Upper lobe of left lung (tissue), 6 donors: ENCODE results near the gene INTS11. TPM values are rescaled to one million over a fixed set of nuclear protein-coding genes. Genes with fewer than 3 reads are reported as not detected.

Experiments
- ATAC-seq, 2 donors: fragments of 200-7000 bp; cut with Tn5 transposase; one replicate each; pipeline ENCODE4 v1.9.1; 2022; ENCODE audit warnings: mild to moderate bottlenecking in 2 of 2, moderate library complexity in 2 of 2; ENCODE audit not compliant: low FRiP score in 2 of 2
- DNase-seq, 2 donors: peaks; one replicate each; pipeline ENCODE4 v3.0.0-alpha.2; 2019 to 2020
- H3K27ac ChIP-seq, 4 donors: fragments of 200-600 bp; sonication (generic); one replicate each; pipeline ENCODE4 v1.5.1; 2016 to 2019
- H3K27me3 ChIP-seq, 4 donors: fragments of 200-600 bp; sonication (generic); one replicate each; pipeline ENCODE4 v1.5.1; 2017 to 2019
- H3K36me3 ChIP-seq, 4 donors: fragments of 200-600 bp; sonication (generic); one replicate each; pipeline ENCODE4 v1.5.1; 2016 to 2019
- H3K4me1 ChIP-seq, 4 donors: fragments of 200-600 bp; sonication (generic); one replicate each; pipeline ENCODE4 v1.5.1; 2018 to 2019
- H3K4me3 ChIP-seq, 4 donors: fragments of 200-600 bp; sonication (generic); one replicate each; pipeline ENCODE4 v1.5.1; 2017 to 2019; ENCODE audit warnings: mild to moderate bottlenecking in 2 of 4, moderate library complexity in 1 of 4
- H3K9me3 ChIP-seq, 4 donors: fragments of 200-600 bp; sonication (generic); one replicate each; pipeline ENCODE4 v1.5.1; 2018 to 2019
- EP300 ChIP-seq, 4 donors: sonication (generic); formaldehyde crosslinking; IDR thresholded peaks; one replicate each; pipeline ENCODE4 v1.5.1; 2017; ENCODE audit warnings: antibody characterized with exemption in 4 of 4, control low read depth in 2 of 4
- POLR2A ChIP-seq, 4 donors: fragments of 450-650 bp; IDR thresholded peaks; one replicate each; pipeline ENCODE4 v1.5.1; 2016 to 2017; ENCODE audit warnings: antibody characterized with exemption in 4 of 4, mild to moderate bottlenecking in 2 of 4
- POLR2AphosphoS5 ChIP-seq, 2 donors: sonication (generic); formaldehyde crosslinking; IDR thresholded peaks; one replicate each; pipeline ENCODE4 v1.5.1; 2017; ENCODE audit warnings: antibody characterized with exemption in 2 of 2
- WGBS, 2 donors: methylation state at CpG; one replicate each; pipeline ENCODE4 v1.1.5; 2017 to 2018; 5-methylcytosine and 5-hydroxymethylcytosine counted together
- total RNA-seq, 6 donors: library from RNA; depleted of rRNA in 4 of 6; stranded (reverse); fragments of >200 nt in 4 of 6; gene quantifications; one replicate each; pipeline versions ENCODE4 v1.1.0 to v1.2.1, GENCODE V29; 2016 to 2021
- TF ChIP-seq, protein P1 (sequence below), 6 experiments: fragments of 450-650 bp in 4 of 6; fragments of 200-600 bp in 2 of 6; sonication (generic) in 2 of 6; IDR thresholded peaks; one replicate each; pipeline ENCODE4 v1.5.1; 2016 to 2019; ENCODE audit warnings: antibody characterized with exemption in 6 of 6
- donor health status: DM: no; HTN: no; CAD: no; lungs with moderate emphysema.
- donor health status: DM: no; HTN: yes; CAD: no; lungs with severe emphysema.

Gene INTS11
- total RNA-seq, 6 donors from 2014 or later = 71.7 to 267 (median 90.5) TPM

DNA sequence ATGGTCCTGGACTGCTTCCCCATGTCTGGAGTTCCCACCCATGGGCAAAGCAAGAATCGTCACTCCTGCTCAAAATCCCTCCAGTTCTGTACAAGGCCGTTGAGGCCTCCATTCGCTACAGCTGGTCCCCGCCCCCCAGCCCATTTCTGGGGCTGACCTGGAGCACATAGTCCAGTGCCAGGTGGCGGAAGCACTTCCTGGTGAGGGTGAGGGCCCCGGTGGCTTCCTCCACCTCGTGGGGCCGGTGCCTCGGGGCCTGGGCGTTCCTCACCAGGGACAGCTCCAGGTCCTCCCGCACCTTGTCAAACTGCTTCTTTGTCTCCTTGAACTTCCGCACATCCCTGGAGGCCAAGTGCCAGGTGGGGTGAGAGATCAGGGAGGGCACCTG is 24.1 kb downstream of the INTS11 start:
- TF ChIP-seq, protein P1, sequence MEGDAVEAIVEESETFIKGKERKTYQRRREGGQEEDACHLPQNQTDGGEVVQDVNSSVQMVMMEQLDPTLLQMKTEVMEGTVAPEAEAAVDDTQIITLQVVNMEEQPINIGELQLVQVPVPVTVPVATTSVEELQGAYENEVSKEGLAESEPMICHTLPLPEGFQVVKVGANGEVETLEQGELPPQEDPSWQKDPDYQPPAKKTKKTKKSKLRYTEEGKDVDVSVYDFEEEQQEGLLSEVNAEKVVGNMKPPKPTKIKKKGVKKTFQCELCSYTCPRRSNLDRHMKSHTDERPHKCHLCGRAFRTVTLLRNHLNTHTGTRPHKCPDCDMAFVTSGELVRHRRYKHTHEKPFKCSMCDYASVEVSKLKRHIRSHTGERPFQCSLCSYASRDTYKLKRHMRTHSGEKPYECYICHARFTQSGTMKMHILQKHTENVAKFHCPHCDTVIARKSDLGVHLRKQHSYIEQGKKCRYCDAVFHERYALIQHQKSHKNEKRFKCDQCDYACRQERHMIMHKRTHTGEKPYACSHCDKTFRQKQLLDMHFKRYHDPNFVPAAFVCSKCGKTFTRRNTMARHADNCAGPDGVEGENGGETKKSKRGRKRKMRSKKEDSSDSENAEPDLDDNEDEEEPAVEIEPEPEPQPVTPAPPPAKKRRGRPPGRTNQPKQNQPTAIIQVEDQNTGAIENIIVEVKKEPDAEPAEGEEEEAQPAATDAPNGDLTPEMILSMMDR (IDR thresholded peaks at IDR 0.05) = no peak
- no peak for TF ChIP-seq EP300 (IDR thresholded peaks at IDR 0.05)
- no peak for TF ChIP-seq POLR2AphosphoS5 (IDR thresholded peaks at IDR 0.05)
- TF ChIP-seq POLR2A (IDR thresholded peaks at IDR 0.05) = no peak
- ATAC-seq = no peak
- 92 to 93% methylated on average over 10 to 12 of the region's 12 CpGs for WGBS, 2 donors
- Histone ChIP-seq H3K36me3 (peaks cover 0 to 24% (median 6%) of the 10 kb centered on the region in 4 donors), H3K4me3 (no peak overlapping the region), H3K4me1 (peaks cover 15 to 19% (median 17%) of the 10 kb centered on the region in 4 donors), H3K27me3 (no peaks in the 10 kb centered on the region), H3K9me3 (no peaks in the 10 kb centered on the region), H3K27ac (no peak overlapping the region)
- peak in 1 of 2 donors; percentile 53 for DNase-seq

GRCh38 chr1:1299686-1300351 is 24.6 kb downstream of the INTS11 start:
- Histone ChIP-seq H3K27ac (no peak overlapping the region), H3K4me1 (peaks cover 9 to 13% (median 12%) of the 10 kb centered on the region in 4 donors), H3K27me3 (no peaks in the 10 kb centered on the region), H3K4me3 (no peak overlapping the region), H3K9me3 (no peaks in the 10 kb centered on the region), H3K36me3 (peaks cover 0 to 29% (median 10%) of the 10 kb centered on the region in 4 donors)
- WGBS, 2 donors = 86 to 91% methylated on average over 8 to 22 of the region's 22 CpGs
- ATAC-seq (no peak), DNase-seq (peak in 1 of 2 donors; percentile 73)
- TF ChIP-seq POLR2A (IDR thresholded peaks at IDR 0.05) (no peak), POLR2AphosphoS5 (IDR thresholded peaks at IDR 0.05) (no peak)
- TF ChIP-seq, protein P1 (IDR thresholded peaks at IDR 0.05) = peak in 3 of 6 experiments; percentile 6 to 21 (median 16)

GRCh38 chr1:1298861-1299685 is 25.4 kb downstream of the INTS11 start:
- H3K4me1 ChIP-seq = peaks cover 2 to 6% (median 4%) of the 10 kb centered on the region in 4 donors
- H3K27me3 ChIP-seq = no peaks in the 10 kb centered on the region
- no peak overlapping the region for H3K27ac ChIP-seq
- no peak overlapping the region for H3K4me3 ChIP-seq
- ATAC-seq = no peak
- H3K36me3 ChIP-seq = peaks cover 0 to 34% (median 12%) of the 10 kb centered on the region in 4 donors
- no peaks in the 10 kb centered on the region for H3K9me3 ChIP-seq
- no peak for TF ChIP-seq POLR2A (IDR thresholded peaks at IDR 0.05)
- TF ChIP-seq, protein P1 (IDR thresholded peaks at IDR 0.05) = no peak
- no peak for TF ChIP-seq EP300 (IDR thresholded peaks at IDR 0.05)
- no peak for TF ChIP-seq POLR2AphosphoS5 (IDR thresholded peaks at IDR 0.05)
- DNase-seq = peak in 1 of 2 donors; percentile 72
- whole genome bisulfite sequencing, 2 donors = 62 to 78% methylated on average over 9 to 23 of the region's 30 CpGs

DNA sequence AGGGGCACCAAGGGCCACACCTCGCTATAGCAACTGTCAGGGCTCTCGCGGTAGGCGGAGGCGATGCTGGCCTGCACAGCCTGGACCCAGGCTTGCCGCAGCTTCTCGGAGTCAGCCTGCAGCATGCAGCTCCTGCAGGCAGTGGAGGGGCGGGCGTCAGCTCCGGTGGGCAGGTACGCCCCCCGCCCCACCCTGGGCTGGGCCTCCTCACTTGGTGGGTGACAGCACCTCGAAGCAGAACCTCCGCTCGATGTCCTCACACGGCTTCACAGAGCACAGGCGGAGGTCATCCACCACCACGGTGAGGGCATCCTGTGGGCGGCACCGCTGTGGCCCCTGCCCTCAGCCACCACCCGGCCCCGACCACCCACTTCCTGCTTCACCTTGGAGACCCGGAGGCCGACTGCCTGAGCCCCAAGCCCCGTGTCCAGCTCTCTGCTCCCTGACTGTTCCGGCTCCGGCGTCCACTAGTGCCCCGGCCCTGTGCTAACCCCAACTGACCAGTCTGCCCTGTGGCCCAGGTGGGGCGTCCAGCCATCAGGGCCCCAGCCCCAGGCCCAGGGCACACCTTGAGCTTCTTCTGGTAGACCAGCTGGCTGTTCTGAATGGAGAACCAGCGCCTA is 26.5 kb downstream of the INTS11 start:
- H3K4me1 ChIP-seq = no peaks in the 10 kb centered on the region
- DNase-seq (peak in 1 of 2 donors; percentile 83), ATAC-seq (no peak)
- H3K36me3 ChIP-seq = peaks cover 0 to 42% (median 16%) of the 10 kb centered on the region in 4 donors
- WGBS, 2 donors = 87 to 92% methylated on average over 8 to 23 of the region's 31 CpGs
- H3K27me3 ChIP-seq = no peaks in the 10 kb centered on the region
- TF ChIP-seq, protein P1 (IDR thresholded peaks at IDR 0.05) = no peak
- TF ChIP-seq POLR2A (IDR thresholded peaks at IDR 0.05) (no peak), EP300 (IDR thresholded peaks at IDR 0.05) (no peak), POLR2AphosphoS5 (IDR thresholded peaks at IDR 0.05) (no peak)
- H3K4me3 ChIP-seq = no peak overlapping the region
- H3K27ac ChIP-seq = no peak overlapping the region
- H3K9me3 ChIP-seq = no peaks in the 10 kb centered on the region
